Measurements from ENCODE around the gene SYNE2.
A peak's percentile ranks its signal among the peaks of the same experiment; 100 is the strongest.
"Not testable (repeated sequence)": the region's sequence is repeated elsewhere in the genome, so short reads cannot be mapped to it uniquely, and the experiment has no call there.

Gene SYNE2

DNA sequence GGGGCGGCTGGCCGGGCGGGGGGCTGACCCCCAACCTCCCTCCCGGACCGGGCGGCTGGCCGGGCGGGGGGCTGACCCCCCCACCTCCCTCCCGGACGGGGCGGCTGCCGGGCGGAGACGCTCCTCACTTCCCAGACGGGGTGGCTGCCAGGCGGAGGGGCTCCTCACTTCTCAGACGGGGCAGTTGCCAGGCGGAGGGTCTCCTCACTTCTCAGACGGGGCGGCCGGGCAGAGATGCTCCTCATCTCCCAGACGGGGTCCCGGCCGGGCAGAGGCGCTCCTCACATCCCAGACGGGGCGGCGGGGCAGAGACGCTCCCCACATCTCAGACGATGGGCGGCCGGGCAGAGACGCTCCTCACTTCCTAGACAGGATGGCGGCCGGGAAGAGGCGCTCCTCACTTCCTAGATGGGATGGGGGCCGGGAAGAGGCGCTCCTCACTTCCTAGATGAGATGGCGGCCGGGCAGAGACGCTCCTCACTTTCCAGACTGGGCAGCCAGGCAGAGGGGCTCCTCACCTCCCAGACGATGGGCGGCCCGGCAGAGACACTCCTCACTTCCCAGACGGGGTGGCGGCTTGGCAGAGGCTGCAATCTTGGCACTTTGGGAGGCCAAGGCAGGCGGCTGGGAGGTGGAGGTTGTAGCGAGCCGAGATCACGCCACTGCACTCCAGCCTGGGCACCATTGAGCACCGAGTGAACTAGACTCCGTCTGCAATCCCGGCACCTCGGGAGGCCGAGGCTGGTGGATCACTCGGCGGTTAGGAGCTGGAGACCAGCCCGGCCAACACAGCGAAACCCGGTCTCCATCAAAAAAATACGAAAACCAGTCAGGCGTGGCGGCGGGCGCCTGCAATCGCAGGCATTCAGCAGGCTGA, 185.3 kb downstream of the SYNE2 start:
- DNase-seq = not testable (repeated sequence)

DNA sequence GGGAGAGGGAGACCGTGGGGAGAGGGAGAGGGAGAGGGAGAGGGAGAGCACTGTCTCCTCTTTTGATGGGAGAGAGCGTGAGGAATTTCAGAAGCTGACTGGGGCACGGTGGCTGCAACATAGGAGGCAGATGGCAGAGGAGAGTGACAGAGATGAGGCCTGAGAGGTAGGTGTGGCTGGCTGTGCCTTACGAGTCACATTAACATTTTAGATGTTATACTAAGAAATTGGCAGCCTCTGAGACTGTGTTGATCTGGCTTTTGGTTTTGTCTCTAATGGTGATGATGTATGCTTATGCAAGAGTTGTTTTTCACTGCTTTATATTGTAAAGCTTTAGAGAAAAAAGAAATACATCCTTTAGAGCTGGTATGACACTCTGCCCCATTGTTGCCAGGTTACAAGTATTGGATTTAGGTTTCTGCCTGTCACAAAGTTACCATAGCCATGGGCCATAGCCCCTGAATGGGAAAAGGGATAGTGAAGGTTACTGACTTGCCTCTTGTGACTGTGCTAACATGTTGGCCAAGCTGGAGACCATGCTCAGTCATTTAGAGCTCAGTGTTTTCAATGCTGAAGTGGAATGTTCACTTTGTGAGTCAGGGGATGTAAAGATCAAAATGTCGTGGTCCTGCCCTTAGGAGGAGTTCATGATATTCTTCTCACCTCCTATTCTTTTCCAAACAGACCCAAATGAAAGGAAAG, 186.2 kb downstream of the SYNE2 start:
- no peak for DNase-seq

DNA sequence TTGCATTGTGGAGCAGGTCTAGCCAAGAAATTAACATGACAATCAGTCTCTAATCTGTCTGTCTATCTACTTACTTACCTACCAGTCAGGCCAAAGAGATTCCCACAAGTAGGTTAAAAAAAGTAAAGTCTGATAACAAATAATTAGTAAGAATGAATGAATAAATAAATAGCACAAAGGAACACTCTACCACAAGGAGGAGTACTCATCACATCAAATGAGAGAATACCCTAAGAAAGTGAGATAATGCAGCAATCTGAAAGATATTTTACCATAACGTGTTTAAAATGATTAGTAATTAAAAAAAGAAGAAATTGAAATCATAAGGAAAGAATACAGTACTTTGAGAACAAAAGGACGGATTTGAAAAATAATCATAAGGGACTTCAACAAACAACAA, 187.2 kb downstream of the SYNE2 start:
- no peak for DNase-seq

DNA sequence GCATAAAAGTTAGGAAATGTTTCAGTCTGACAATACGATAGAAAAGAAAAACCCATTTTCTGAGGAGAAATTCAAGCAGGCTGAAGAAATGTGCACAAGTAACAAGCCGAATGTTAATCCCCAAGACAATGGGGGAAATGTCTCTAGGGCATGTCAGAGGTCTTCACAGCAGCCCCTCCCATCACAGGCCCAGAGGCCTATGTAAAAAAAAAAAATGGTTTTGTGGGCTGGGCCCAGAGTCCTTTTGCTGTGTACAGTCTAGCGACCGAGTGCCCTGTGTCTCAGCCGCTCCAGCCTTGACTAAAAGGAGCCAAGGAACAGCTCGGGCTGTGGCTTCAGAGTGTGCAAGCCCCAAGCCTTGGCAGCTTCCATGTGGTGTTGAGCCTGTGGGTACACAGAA, 190.5 kb downstream of the SYNE2 start:
- not testable (repeated sequence) for DNase-seq

DNA sequence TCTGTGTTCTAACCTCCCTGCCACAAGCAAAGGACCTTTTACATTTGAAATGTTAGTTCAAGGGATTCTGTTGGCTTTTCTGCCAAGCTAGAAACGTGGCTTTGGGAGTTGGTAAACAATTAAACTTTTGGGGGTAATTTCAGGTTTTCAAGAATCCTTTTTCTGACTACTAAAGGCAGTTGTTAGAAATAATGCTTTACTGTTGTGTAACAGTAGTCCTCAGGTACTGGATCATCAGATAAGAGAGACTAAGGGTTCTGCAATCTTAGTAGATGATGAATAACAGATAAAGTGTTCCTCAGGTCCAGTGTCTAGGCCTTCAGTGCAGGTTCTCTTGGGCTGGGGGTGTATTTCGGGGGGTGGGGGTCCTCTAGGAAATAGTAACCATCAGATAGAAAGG, 192.3 kb downstream of the SYNE2 start:
- DNase-seq = no peak

DNA sequence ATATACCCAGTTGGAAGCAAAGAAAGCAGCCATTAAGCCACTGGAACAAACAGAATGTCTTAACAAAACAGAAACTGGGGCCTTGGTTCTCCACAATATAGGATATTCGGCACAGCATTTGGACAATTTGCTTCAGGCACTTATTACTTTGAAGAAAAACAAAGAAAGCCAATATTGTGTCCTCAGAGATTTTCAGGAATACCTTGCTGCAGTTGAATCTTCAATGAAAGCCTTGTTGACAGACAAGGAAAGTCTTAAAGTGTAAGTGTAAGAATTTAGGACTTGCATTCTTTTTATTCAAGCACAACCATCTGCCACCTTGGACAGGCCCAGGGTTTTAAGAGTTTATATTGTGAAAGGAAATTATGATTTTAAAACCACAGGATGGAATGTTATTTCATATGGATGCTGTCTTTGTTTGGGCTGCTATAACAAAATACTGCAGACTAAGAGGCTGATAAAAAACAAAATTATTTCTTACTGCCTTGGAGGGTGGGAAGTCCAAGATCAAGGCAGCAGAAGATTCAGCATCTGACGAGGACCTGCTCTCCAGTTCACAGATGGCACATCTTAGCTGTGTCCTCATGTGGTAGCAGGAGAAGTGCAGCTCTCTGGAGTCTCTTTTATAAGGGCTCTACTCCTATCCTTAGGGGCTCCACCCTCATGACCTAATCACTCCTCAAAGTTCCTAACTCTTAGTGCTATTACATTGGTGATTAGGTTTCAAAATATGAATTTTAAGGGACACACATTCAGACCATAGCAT, 197.0 kb downstream of the SYNE2 start:
- no peak for DNase-seq

DNA sequence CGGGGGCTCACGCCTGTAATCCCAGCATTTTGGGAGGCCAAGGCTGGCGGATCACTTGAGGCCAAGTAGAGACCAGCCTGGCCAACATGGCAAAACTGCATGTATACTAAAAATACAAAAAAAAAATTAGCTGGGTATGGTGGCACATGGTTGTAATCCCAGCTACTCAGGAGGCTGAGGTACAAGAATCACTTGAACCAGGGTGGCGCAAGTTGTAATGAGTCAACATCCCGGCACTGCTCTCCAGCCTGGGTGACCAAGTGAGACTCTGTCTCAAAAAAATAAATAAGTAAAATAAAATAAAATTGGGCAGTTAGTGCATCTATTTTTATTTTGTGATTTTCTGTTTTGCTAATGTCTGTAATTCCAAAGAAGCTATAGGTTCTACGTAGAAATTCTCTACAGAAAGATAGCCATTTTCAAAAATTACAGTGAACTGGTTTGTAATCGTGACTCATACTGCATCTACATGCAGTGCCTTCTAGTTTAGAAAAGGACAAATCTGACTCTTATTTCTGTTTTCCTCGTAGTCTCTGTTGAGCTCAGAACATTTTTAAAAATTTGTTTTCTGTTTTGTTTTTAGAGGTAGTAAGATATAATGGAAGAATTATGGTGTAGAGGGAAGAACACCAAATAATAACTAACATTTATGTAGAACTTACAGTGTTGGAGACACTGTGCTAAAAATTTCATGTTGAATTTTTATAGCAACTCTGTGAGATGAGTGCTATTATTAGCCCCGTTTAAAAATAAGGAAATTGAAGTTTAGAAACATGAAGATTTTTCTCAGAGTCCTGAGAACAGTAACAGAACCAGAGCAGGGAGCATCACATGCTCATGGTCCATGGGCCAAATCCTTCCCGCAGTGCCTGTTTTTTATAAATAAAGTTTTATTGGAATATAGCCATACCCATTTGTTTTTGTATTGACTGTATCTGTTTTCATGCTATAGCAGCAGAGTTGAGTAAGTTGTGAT, 201.2 kb downstream of the SYNE2 start:
- DNase-seq = no peak

DNA sequence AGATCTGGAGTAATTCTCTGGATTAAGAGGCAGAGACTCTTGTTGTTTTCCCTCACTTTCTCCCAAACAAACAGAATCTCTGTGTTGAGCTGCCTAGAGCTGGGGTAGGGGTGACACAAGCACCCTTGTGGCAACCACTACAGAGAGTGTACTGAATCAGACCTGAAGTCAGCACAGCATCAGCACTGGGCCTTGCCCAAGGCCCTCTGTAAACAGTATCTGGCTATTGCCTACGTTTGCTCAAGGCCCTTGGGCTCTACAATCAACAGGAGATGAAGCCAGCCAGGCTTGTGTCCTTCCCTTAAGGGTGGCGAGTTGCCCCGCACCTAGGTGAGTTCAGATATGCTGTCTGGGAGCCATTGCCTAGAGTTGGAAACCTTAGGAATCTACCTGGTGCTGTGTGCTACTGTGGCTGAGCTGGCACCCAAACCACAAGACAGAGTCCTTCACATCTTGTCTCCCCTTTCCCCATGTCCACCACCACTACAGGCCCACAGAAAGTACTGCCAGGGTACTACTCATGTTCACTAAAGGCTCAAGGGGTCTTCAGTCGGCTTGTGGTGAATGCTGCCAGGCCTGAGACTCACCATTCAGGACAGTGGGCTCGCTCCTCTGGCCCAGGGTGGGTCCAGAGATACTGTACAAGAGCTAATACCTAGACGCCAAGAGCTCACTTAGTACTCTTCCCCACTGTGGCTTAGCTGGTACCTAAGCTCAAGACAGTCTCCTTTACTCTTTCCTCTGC, 206.8 kb downstream of the SYNE2 start:
- no peak for DNase-seq

DNA sequence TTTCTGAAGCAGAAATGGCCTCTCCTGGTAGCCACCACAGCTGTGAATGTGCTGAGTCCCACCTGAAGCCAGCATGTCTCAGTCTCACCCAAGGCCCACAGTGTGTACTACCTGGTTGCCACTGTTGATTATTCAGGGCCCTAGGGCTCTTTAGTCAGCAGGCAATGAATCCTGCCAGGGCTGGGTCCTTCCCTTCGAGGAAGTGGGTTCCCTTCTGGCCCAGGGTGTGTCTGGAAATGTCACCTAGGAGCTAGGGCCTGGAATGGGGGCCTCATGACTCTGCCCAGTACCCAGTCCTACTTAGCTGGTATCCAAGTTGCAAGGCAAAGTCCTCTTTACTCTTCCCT, 207.4 kb downstream of the SYNE2 start:
- no peak for DNase-seq

DNA sequence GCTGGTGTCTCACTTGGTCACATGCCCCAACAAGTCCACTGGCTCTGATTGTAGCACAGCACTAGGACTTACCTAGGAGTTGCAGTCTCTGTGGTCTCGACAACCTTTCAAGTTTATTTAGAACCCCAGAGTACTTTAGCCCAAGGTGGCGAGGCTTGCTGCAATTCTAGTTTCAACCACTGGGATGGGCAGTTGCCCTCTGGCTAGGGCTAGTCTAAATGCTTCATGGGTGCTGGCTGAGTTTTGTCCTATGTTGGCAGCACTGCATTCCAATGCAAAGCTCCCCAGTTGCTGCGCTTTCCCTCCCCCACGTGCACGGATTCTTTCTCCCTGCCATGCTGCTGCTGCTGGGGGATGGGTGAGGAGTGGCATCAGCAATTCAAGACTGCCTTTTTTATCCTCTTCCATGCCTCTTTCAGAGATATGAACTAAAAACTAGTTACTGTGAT, 207.9 kb downstream of the SYNE2 start:
- no peak for DNase-seq

DNA sequence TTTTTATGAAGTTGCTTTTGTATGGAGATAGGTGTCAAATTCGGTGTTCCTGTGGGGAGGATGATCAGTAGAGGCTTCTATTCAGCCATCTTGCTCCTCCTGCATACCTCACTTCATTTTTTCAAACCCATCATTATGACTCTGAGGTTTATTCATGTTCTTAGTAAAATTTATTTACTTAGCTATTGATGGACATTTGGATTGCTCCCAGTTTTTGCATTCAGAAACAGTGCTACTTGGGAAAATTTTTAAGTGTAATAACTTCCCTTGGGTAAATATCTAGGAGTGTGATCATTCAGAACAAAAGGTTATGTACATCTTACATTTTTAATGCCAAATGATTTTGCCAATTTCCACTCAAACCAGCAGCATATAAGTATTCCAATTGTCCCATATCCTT, 208.3 kb downstream of the SYNE2 start:
- DNase-seq = no peak

DNA sequence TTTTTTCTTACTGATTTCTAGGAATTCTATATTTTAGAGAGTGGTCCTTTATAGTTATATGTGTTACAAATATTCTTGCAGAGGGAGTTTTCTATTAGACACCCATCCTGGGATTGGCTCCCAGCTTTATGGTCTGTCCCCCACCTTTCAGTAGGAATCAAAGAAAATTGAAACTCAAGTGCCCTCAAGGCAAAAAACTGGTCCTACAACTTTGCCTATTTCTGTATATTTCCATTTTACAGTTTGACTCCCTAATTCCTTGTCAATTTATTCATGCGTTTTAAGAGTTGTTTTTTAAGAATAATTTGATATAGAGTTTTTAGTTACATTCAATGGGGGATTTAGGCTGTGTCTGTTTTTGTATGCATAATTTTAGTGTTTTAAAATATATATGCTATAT, 208.9 kb downstream of the SYNE2 start:
- no peak for DNase-seq

DNA sequence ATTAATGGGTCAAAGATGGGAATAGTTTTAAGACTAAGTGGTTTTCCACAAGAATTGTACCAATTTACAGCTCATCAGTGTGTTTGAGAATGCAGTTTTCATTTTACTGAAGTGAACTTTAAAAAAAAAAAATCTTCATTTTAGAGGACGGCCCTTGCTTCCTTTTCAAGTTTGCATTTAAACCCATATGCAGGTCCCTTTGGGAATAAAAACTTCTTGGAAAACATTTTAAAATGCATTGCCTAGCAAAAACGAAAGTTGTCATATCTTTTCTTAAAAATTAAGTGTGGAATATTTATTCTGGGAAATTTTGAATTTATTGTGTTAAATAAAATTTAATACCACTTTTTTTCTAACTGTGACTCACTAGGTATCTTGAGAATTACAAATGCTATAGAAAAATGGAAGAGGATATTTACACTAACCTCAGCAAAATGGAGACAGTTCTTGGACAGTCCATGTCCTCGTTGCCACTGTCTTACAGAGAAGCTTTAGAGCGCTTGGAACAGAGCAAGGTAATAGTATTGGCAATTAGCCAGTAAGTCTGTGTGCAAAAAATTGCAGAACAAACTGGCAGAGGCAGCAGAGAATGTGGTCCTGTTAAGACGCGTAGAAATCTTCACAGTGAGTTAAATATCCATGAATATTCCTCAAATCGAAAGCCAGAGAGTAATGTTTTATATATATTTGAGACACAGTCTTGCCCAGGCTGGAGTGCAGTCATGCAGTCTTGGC, 209.7 kb downstream of the SYNE2 start:
- no peak for DNase-seq

DNA sequence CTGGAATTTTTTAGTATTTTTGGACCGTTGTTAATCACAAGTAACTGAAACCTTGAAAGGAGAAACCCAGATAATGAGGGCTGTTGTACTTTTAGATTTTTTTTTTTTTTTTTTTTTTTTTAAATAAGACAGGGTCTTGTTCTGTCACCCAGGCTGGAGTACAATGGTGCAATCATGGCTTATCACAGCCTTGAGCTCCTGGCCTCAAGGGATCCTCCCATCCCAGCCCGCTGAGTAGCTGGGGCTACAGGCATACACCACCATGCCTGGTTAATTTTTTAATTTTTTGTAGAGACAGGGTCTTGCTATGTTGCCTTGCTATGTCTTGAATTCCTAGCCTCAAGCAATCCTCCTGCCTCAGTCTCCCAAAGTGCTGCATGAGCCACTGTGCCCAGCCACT, 211.6 kb downstream of the SYNE2 start:
- DNase-seq = no peak

DNA sequence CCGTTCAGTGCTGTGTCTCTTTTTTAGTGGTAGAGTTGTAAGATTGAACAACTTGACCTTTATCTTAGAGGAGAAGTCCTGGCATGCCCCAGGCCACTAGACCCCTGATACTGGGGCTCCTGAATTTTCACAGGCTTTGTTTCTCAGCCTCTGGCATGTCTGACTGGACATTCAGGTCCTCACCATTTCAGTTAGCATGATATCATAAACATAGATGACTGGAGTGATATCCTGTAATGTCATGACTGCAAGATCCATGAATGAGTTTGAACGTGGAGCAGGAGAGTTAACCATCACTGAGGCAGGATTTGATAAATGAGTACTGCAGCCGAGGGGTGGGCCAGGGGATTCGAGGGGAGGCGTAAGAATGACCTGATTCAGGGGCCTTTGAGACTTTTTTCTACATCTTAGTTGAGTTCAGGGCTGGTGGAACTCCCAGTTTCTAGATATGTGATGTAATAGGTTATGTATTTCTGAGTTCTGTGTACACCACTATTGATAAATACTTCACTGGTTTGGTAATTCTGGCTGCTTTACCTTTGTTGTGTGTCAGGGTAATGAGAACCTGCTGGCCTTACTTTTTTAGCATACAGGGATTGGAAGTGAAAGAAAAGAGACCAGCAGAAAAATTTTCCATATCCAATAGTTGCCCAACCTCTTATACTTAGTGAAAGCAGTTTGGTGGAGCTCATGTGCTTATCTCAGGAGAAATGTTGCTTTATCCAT, 217.0 kb downstream of the SYNE2 start:
- DNase-seq = no peak

DNA sequence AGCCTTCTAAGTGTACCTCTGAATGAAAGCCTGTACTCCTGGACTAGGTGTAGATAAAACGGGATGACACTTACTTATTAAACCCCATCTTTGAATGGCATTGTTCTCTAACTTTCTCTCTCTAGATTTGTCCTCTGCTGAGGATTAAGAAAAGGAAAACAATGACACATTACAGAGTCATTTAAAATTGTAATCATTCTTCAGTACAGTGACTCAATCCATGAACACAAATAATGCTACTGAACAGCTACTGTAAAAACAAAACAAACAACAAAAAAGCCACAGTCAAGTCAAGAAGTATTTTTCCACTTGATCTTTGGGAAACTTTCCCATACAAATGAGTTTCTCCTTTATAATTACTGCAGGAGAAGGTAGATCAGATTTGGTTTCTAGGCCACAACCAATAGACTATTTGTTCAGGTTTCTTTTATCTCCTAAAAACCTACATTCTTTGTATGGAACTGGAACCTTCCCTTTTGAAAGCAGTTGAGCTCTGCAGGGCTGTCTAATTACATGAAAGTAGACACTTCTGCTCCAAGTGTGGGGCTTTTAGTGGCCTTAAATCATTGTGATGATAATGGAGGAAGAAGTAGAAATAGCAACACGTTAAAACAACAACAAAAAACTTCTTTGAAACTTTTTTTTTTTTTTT, 222.3 kb downstream of the SYNE2 start:
- DNase-seq = peak; percentile 43

DNA sequence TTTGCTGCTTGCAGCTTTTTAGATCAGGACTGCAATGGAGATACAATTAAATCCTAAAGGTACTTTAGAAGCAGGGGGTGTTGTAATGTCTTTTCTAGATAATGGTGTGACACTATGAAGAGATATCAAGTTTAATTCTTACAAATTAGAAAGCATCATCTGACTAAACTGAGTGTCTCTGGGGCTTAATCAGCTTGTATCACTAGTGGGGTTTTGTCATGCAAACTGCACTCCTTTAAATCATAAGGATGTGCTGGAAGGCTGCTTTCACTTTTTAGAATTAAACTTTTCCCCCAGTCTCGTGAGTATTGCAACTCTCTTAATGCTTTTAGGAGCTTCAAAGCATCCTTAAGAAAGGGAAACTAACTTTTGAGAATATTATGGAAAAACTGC, 222.8 kb downstream of the SYNE2 start:
- DNase-seq = no peak

DNA sequence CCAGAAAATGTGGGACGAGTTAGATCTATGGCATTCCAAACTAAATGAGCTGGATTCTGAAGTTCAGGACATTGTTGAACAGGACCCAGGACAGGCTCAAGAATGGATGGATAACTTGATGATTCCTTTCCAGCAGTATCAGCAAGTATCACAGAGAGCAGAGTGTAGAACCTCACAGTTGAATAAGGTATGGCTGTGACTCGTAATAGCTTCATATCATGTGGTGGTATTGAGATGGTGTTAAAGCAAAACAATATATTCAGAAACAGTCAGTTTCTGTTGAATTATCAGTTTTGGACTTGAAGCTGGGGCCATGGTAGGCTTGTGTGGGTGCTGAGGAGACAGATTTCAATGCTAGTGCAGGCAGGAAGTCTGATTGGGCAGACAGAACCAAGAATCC, 227.6 kb downstream of the SYNE2 start:
- no peak for DNase-seq

DNA sequence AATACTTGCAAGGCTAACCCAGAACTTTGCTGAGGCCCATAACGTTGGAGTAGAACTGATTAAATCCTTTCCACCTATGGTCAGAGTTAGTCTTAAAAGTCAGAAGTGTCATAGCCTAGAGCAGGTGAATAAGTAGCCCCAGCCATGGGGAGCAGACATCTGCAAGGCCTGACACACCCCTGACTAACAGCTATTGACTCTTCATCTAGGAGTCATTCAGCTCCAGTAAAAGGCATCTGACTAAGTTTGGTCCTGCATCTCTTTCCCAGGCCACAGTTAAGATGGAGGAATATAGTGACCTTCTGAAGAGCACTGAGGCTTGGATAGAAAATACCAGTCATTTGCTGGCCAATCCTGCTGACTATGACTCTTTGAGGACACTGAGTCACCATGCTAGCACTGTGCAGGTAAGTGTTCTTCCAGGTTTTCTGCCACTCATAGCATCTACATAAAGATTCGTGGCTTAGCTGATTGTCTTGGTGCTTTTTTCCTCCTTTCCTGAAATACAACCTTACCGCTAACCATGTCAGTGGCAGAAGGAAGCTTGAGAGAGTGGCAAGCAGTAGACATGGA, 228.5 kb downstream of the SYNE2 start:
- DNase-seq = no peak
